K562 (cell line): Measurements from ENCODE around the gene RNF141. TPM values are rescaled to one million over a fixed set of nuclear protein-coding genes. Genes with fewer than 3 reads are reported as not detected.

ENCODE experiments used
- ARHGAP35 ChIP-seq: fragments of 450-650 bp; IDR thresholded peaks from 2 replicates; pipeline ENCODE4 v1.6.1; 2018; ENCODE audit not compliant: partially characterized antibody
- ESRRB ChIP-seq: fragments of 250-450 bp; sonication (Bioruptor Pico); IDR thresholded peaks from 2 replicates; pipeline ENCODE4 v1.5.0; 2020; ENCODE audit warnings: mild to moderate bottlenecking, moderate library complexity, borderline replicate concordance
- FOXP1 ChIP-seq: sonication (generic); formaldehyde crosslinking; IDR thresholded peaks from 2 replicates; pipeline ENCODE4 v1.8.0; 2022; ENCODE audit warnings: mild to moderate bottlenecking, missing genetic modification reagents
- MAX ChIP-seq: sonication (generic); formaldehyde crosslinking; IDR thresholded peaks from 2 replicates; pipeline ENCODE4 v1.9.0; 2022; ENCODE audit warnings: mild to moderate bottlenecking, missing genetic modification reagents
- NKRF ChIP-seq: fragments of 450-650 bp; IDR thresholded peaks from 2 replicates; pipeline ENCODE4 v1.6.1; 2016; ENCODE audit warnings: borderline replicate concordance
- SMARCA5 ChIP-seq: fragments of 450-650 bp; IDR thresholded peaks from 2 replicates; pipeline ENCODE4 v1.6.1; 2016
- ZNF253 ChIP-seq: fragments of 250-450 bp; sonication (Bioruptor Pico); conservative IDR thresholded peaks from 2 replicates; pipeline ENCODE4 v1.6.1; 2021; ENCODE audit warnings: mild to moderate bottlenecking
- ZNF696 ChIP-seq: fragments of 250-450 bp; sonication (Bioruptor Pico); conservative IDR thresholded peaks from 2 replicates; pipeline ENCODE4 v1.4.0; 2020; ENCODE audit warnings: mild to moderate bottlenecking, moderate library complexity
- polyA plus RNA-seq, 8 experiments: library from polyadenylated mRNA; depleted of rRNA in 4 of 8; stranded (reverse) in 5 of 8; unstranded in 3 of 8; fragments of >200 nt; fragmentation: Nextera tagmentation in 2 of 8; fragmentation: Illumina TruSeq in 1 of 8; extraction: Ambion mirVana in 2 of 8; extraction: Trizol in 1 of 8; gene quantifications; 2 replicates each; pipeline versions ENCODE4 v1.2.1 to v1.2.3, GENCODE V29; 2011 to 2014; ENCODE audit warnings: inconsistent platforms in 1 of 8, missing spikeins in 1 of 8
- total RNA-seq, 7 experiments: library from RNA; depleted of rRNA in 6 of 7; stranded (reverse); fragments of >200 nt in 6 of 7; fragmentation: Illumina TruSeq in 2 of 7; extraction: Trizol in 2 of 7; gene quantifications; 2 replicates each; pipeline versions ENCODE4 v1.2.1 to v1.2.3, GENCODE V29; 2011 to 2021; ENCODE audit warnings: low replicate concordance in 1 of 7
- TF ChIP-seq, protein P1 (sequence below): fragments of 250-450 bp; sonication (Bioruptor Pico); IDR thresholded peaks from 2 replicates; pipeline ENCODE4 v1.5.0; 2021
- TF ChIP-seq, protein P2 (sequence below): fragments of 450-650 bp; IDR thresholded peaks from 2 replicates; pipeline ENCODE4 v1.6.1; 2016; ENCODE audit warnings: missing biosample characterization, missing genetic modification characterization

The RNF141 gene
- total and polyA plus RNA-seq, 9 of the 15 experiments (the other 6 are each of a cell fraction or from before 2014, with no cell fraction given): 9.7 to 51.9 (median 18.9) TPM

DNA sequence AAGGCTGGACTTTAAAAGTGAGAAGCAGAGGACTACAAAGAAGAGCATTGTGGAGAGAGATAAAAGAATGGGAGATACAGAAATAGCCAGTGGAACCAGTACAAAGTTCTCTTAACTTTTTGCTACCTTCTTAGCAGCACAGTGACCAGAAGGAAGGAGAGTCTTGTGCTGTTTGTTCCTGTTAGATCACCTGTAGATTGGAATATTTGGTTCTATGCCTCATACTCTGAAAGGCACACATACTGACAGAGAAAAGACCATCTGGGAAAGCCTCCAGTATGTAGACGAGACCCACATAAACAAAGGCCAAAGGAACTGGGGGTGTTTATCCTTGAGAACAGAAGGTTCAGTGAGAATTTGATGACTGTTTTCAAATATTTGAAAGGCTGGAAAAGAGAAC lies 18.7 kb downstream of the RNF141 start (continued):
- TF ChIP-seq NKRF (no peak), FOXP1 (no peak), MAX (CRISPR knock-in tag) (no peak), ZNF253 (CRISPR knock-in tag) (no peak), ARHGAP35 (no peak), SMARCA5 (no peak), ZNF696 (CRISPR knock-in tag) (no peak), ESRRB (CRISPR knock-in tag) (no peak)
- TF ChIP-seq, protein P1, sequence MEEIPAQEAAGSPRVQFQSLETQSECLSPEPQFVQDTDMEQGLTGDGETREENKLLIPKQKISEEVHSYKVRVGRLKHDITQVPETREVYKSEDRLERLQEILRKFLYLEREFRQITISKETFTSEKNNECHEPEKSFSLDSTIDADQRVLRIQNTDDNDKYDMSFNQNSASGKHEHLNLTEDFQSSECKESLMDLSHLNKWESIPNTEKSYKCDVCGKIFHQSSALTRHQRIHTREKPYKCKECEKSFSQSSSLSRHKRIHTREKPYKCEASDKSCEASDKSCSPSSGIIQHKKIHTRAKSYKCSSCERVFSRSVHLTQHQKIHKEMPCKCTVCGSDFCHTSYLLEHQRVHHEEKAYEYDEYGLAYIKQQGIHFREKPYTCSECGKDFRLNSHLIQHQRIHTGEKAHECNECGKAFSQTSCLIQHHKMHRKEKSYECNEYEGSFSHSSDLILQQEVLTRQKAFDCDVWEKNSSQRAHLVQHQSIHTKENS (CRISPR knock-in tag): no peak
- TF ChIP-seq, protein P2, sequence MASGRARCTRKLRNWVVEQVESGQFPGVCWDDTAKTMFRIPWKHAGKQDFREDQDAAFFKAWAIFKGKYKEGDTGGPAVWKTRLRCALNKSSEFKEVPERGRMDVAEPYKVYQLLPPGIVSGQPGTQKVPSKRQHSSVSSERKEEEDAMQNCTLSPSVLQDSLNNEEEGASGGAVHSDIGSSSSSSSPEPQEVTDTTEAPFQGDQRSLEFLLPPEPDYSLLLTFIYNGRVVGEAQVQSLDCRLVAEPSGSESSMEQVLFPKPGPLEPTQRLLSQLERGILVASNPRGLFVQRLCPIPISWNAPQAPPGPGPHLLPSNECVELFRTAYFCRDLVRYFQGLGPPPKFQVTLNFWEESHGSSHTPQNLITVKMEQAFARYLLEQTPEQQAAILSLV (tag): no peak
